HAP-1 (cell line): ENCODE results near the gene CYP27A1.

ENCODE experiments used
- DNase-seq, 2 experiments: peaks; one replicate each; pipeline ENCODE4 v3.0.0-alpha.2; 2016 to 2020; ENCODE audit warnings: low spot score in 2 of 2
- H3K27me3 ChIP-seq: fragments of 250-450 bp; sonication (Bioruptor Pico); 2 replicates; pipeline ENCODE4 v1.5.1; 2020; ENCODE audit warnings: low read depth, mild to moderate bottlenecking, moderate library complexity
- H3K36me3 ChIP-seq: fragments of 250-450 bp; sonication (Bioruptor Pico); replicated peaks from 2 replicates; pipeline ENCODE4 v1.5.1; 2020; ENCODE audit warnings: mild to moderate bottlenecking
- H3K4me1 ChIP-seq: fragments of 250-450 bp; sonication (Bioruptor Pico); 2 replicates; pipeline ENCODE4 v1.5.1; 2020; ENCODE audit warnings: mild to moderate bottlenecking
- H3K4me3 ChIP-seq: fragments of 250-450 bp; sonication (Bioruptor Pico); 2 replicates; pipeline ENCODE4 v1.5.1; 2020; ENCODE audit warnings: mild to moderate bottlenecking, moderate library complexity
- H3K9me3 ChIP-seq: fragments of 250-450 bp; sonication (Bioruptor Pico); 2 replicates; pipeline ENCODE4 v1.5.1; 2020; ENCODE audit warnings: mild to moderate bottlenecking, moderate library complexity
- in situ Hi-C: fragments of 300-500 bp; cut with MboI; formaldehyde crosslinking; loops from 3 replicates; pipeline ENCODE4 v1.14.3; 2020; ENCODE audit warnings: low sequenced_read_pairs, inconsistent platforms, mixed read lengths

The CYP27A1 gene

GRCh38 chr2:218809515-218809914 is 27.6 kb downstream of the CYP27A1 start:
- no peak for DNase-seq
- in situ Hi-C loops: no loop called here
- Histone ChIP-seq H3K27me3 (no peaks in the 10 kb centered on the region), H3K4me1 (peaks cover 4% of the 10 kb centered on the region; the same call in 1 of the 2 replicates), H3K9me3 (no peaks in the 10 kb centered on the region), H3K4me3 (no peak overlapping the region), H3K36me3 (no peaks in the 10 kb centered on the region)

- Histone ChIP-seq H3K9me3 (no peaks in the 10 kb centered on the region), H3K27me3 (no peaks in the 10 kb centered on the region), H3K4me3 (no peak overlapping the region), H3K36me3 (no peaks in the 10 kb centered on the region), H3K4me1 (peaks cover 4% of the 10 kb centered on the region; the same call in 1 of the 2 replicates)
- DNase-seq: no peak
- in situ Hi-C loops: no loop called here
These were observed 28.3 kb downstream of the CYP27A1 start for GRCh38 chr2:218810256-218810655.

- no peaks in the 10 kb centered on the region for H3K27me3 ChIP-seq
- no peaks in the 10 kb centered on the region for H3K4me1 ChIP-seq
- H3K36me3 ChIP-seq: no peaks in the 10 kb centered on the region
- H3K4me3 ChIP-seq: no peak overlapping the region
- no peaks in the 10 kb centered on the region for H3K9me3 ChIP-seq
- in situ Hi-C loops: no loop called here
- DNase-seq: no peak
These were observed 29.4 kb downstream of the CYP27A1 start for GRCh38 chr2:218811382-218811781.

GRCh38 chr2:218812096-218812815 is 30.3 kb downstream of the CYP27A1 start:
- no peaks in the 10 kb centered on the region for H3K9me3 ChIP-seq
- H3K27me3 ChIP-seq: no peaks in the 10 kb centered on the region
- DNase-seq: no peak
- no peaks in the 10 kb centered on the region for H3K36me3 ChIP-seq
- H3K4me1 ChIP-seq: no peaks in the 10 kb centered on the region
- H3K4me3 ChIP-seq: no peak overlapping the region
- in situ Hi-C loops: no loop called here

GRCh38 chr2:218812861-218813260 is 30.9 kb downstream of the CYP27A1 start:
- in situ Hi-C loops: no loop called here
- H3K4me3 ChIP-seq: no peak overlapping the region
- H3K36me3 ChIP-seq: no peaks in the 10 kb centered on the region
- no peaks in the 10 kb centered on the region for H3K9me3 ChIP-seq
- no peaks in the 10 kb centered on the region for H3K4me1 ChIP-seq
- DNase-seq: no peak
- peaks cover 2% of the 10 kb centered on the region; the same call in 1 of the 2 replicates for H3K27me3 ChIP-seq

GRCh38 chr2:218813771-218814460 is 32.0 kb downstream of the CYP27A1 start:
- in situ Hi-C loops: no loop called here

GRCh38 chr2:218814540-218815243 is 32.7 kb downstream of the CYP27A1 start:
- no peak overlapping the region for H3K4me3 ChIP-seq
- in situ Hi-C loops: no loop called here
- no peaks in the 10 kb centered on the region for H3K9me3 ChIP-seq
- H3K4me1 ChIP-seq: no peaks in the 10 kb centered on the region
- no peaks in the 10 kb centered on the region for H3K36me3 ChIP-seq
- DNase-seq: no peak
- peaks cover 2% of the 10 kb centered on the region; the same call in 1 of the 2 replicates for H3K27me3 ChIP-seq

More at GRCh38 chr2:218813771-218814460, 32.0 kb downstream of the CYP27A1 start:
- Histone ChIP-seq H3K4me1 (no peaks in the 10 kb centered on the region), H3K36me3 (no peaks in the 10 kb centered on the region), H3K9me3 (no peaks in the 10 kb centered on the region), H3K4me3 (no peak overlapping the region), H3K27me3 (peaks cover 2% of the 10 kb centered on the region; the same call in 1 of the 2 replicates)
- no peak for DNase-seq

GRCh38 chr2:218815244-218815637 is 33.3 kb downstream of the CYP27A1 start:
- in situ Hi-C loops: no loop called here
- Histone ChIP-seq H3K27me3 (peaks cover 2% of the 10 kb centered on the region; the same call in 1 of the 2 replicates), H3K9me3 (no peaks in the 10 kb centered on the region), H3K4me3 (no peak overlapping the region), H3K36me3 (no peaks in the 10 kb centered on the region), H3K4me1 (no peaks in the 10 kb centered on the region)
- DNase-seq: no peak

- DNase-seq: no peak
- Histone ChIP-seq H3K9me3 (no peaks in the 10 kb centered on the region), H3K4me3 (no peak overlapping the region), H3K36me3 (no peaks in the 10 kb centered on the region), H3K27me3 (peaks cover 2% of the 10 kb centered on the region), H3K4me1 (no peaks in the 10 kb centered on the region)
- in situ Hi-C loops: no loop called here
These were observed 33.7 kb downstream of the CYP27A1 start for GRCh38 chr2:218815649-218816048.

GRCh38 chr2:218816561-218817011 is 34.6 kb downstream of the CYP27A1 start:
- H3K4me1 ChIP-seq: no peaks in the 10 kb centered on the region
- H3K36me3 ChIP-seq: no peaks in the 10 kb centered on the region
- H3K9me3 ChIP-seq: no peaks in the 10 kb centered on the region
- peaks cover 2% of the 10 kb centered on the region for H3K27me3 ChIP-seq
- in situ Hi-C loops: no loop called here
- H3K4me3 ChIP-seq: no peak overlapping the region
- DNase-seq: no peak

- H3K27me3 ChIP-seq: peaks cover 2% of the 10 kb centered on the region
- H3K4me1 ChIP-seq: no peaks in the 10 kb centered on the region
- H3K9me3 ChIP-seq: no peaks in the 10 kb centered on the region
- H3K36me3 ChIP-seq: no peaks in the 10 kb centered on the region
- no peak for DNase-seq
- no peak overlapping the region for H3K4me3 ChIP-seq
- in situ Hi-C loops: no loop called here
These were observed 37.1 kb downstream of the CYP27A1 start for GRCh38 chr2:218819093-218819492.

- no peak for DNase-seq
- H3K4me3 ChIP-seq: no peak overlapping the region
- H3K9me3 ChIP-seq: no peaks in the 10 kb centered on the region
- in situ Hi-C loops: no loop called here
- peaks cover 2% of the 10 kb centered on the region for H3K27me3 ChIP-seq
- H3K4me1 ChIP-seq: no peaks in the 10 kb centered on the region
- H3K36me3 ChIP-seq: no peaks in the 10 kb centered on the region
These were observed 38.9 kb downstream of the CYP27A1 start for GRCh38 chr2:218820746-218821369.

GRCh38 chr2:218821605-218822211 is 39.8 kb downstream of the CYP27A1 start:
- peaks cover 2% of the 10 kb centered on the region for H3K27me3 ChIP-seq
- H3K36me3 ChIP-seq: no peaks in the 10 kb centered on the region
- in situ Hi-C loops: no loop called here
- H3K4me1 ChIP-seq: no peaks in the 10 kb centered on the region
- H3K4me3 ChIP-seq: no peak overlapping the region
- DNase-seq: no peak
- no peaks in the 10 kb centered on the region for H3K9me3 ChIP-seq
